Measurements from ENCODE around the gene MYO9B.

The MYO9B gene

DNA sequence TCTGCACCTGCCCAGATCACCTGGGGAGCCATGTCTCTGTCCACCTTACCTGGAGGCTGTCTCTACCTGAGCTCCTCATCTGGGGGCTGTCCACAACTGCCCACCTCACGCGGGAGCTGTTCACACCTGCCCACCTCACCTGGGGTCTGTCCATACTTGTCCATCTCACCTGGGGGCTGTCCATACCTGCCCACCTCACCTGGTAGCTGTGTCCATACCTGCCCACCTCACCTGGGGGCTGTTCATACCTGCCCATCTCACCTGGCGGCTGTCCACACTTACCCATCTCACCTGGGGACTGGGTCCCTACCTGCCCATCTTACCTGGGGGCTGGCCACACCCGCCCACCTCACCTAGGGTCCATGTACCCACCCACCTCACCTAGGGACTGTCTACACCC lies 38.9 kb upstream of the MYO9B start:
- in situ Hi-C loops (cut with MboI; ENCODE audit: low pct_unique_long_range_greater_than_20kb, low sequenced_read_pairs, unreplicated experiment), result no loop called here
- no peak for DNase-seq (ENCODE audit: low spot score)
- TF ChIP-seq, protein P1, sequence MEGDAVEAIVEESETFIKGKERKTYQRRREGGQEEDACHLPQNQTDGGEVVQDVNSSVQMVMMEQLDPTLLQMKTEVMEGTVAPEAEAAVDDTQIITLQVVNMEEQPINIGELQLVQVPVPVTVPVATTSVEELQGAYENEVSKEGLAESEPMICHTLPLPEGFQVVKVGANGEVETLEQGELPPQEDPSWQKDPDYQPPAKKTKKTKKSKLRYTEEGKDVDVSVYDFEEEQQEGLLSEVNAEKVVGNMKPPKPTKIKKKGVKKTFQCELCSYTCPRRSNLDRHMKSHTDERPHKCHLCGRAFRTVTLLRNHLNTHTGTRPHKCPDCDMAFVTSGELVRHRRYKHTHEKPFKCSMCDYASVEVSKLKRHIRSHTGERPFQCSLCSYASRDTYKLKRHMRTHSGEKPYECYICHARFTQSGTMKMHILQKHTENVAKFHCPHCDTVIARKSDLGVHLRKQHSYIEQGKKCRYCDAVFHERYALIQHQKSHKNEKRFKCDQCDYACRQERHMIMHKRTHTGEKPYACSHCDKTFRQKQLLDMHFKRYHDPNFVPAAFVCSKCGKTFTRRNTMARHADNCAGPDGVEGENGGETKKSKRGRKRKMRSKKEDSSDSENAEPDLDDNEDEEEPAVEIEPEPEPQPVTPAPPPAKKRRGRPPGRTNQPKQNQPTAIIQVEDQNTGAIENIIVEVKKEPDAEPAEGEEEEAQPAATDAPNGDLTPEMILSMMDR (IDR thresholded peaks at IDR 0.05; ENCODE audit: extremely low read depth, insufficient read depth, missing control alignments), result no peak

DNA sequence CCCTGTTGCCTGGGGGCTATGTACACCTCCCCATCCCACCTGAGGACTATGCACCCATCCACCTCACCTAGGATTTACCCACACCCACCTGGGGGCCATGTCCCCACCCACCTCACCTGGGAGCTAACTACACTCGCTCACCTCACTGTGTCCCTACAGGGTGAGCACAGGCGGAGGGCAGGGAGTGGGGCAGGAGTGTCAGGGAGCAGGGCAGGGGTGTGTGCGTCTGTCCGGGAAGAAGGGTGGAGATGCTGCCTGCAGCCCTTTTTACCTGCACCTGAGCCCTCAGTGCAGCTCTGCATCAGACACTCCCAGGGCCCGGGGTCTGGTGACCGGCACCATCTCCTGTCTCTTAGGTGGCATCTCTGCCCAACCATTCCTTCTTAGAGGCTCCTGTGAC lies 38.4 kb upstream of the MYO9B start:
- TF ChIP-seq, protein P1 (IDR thresholded peaks at IDR 0.05; ENCODE audit: extremely low read depth, insufficient read depth, missing control alignments), result no peak
- no peak for DNase-seq (ENCODE audit: low spot score)
- in situ Hi-C loops (cut with MboI; ENCODE audit: low pct_unique_long_range_greater_than_20kb, low sequenced_read_pairs, unreplicated experiment), result no loop called here

DNA sequence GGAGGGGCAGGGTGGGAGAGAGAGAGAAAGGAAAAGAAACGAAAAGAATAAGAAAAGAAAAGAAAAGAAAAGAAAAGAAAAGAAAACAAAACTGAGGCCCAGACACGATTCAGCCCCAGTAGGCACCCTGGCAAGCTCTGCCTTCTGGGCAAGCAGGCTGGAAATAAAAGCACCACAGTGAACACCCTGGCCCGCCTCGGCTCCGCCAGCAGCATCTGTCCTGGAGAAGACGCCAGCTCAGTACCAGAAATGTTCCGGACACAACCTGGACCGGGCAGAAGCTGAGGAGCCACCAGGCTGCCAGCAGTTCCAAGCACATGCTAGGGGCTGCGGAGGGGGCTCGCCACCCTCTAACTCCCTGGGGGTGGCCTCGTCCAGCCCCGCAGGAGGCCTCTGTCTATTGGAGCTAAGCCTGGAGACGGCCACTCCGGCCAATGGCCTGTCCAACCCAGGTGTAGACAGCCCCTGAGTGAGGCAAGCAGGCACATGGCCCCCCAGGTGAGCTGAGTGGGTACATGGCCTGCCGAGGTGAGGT lies 37.5 kb upstream of the MYO9B start:
- DNase-seq (ENCODE audit: low spot score), result no peak
- in situ Hi-C loops (cut with MboI; ENCODE audit: low pct_unique_long_range_greater_than_20kb, low sequenced_read_pairs, unreplicated experiment), result no loop called here
- TF ChIP-seq, protein P1 (IDR thresholded peaks at IDR 0.05; ENCODE audit: extremely low read depth, insufficient read depth, missing control alignments), result no peak

DNA sequence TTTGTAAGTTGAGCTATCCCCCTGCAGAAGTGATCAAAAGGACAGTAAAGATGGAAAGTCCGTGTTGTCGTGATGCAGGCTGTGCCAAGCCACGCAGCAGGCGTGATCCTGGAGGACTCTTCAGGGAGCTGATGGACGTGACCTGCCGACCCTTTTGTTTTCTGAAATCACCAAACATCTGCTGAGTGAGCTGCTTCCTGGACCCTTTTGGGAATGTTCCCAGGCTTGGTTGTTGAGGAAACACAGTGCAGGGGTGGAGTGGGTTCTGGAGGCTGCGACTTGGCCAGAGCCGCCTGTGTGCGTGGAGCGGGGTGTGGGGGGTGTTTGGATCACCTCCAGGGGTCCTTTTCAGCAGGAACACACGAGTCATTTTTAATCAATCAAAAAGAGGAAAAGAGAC lies 33.6 kb upstream of the MYO9B start:
- in situ Hi-C loops (cut with MboI; ENCODE audit: low pct_unique_long_range_greater_than_20kb, low sequenced_read_pairs, unreplicated experiment), result loop anchor here (10.0 kb wide), 1 partner anchor 277 kb away; no protein-coding TSS in a partner anchor
- TF ChIP-seq, protein P1 (IDR thresholded peaks at IDR 0.05; ENCODE audit: extremely low read depth, insufficient read depth, missing control alignments), result no peak

DNA sequence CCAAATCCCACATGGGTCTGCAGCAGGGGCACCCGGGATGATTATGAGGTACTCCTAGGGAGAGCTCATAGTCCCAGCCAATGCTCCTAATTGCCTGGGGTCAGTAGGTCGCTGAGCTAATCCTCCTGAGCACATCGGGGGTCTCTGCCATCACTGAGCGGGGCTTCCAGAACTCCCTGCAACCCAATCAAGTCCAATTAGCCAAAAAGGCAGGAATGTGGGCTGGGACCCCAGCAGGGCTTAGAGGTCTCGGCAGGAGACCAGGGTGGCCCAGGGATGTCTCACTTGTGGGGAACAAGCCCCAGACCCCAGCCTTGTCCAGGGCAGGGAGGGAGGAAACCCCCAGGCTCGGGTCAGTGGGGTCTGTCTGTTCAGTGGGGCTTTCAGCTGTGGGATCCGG lies 31.8 kb upstream of the MYO9B start:
- TF ChIP-seq, protein P1 (IDR thresholded peaks at IDR 0.05; ENCODE audit: extremely low read depth, insufficient read depth, missing control alignments), result no peak
- in situ Hi-C loops (cut with MboI; ENCODE audit: low pct_unique_long_range_greater_than_20kb, low sequenced_read_pairs, unreplicated experiment), result loop anchor here (10.0 kb wide), 1 partner anchor 279 kb away; no protein-coding TSS in a partner anchor
- no peak for DNase-seq (ENCODE audit: low spot score)

More for the DNA sequence above, 33.6 kb upstream of the MYO9B start:
- DNase-seq (ENCODE audit: low spot score), result no peak

DNA sequence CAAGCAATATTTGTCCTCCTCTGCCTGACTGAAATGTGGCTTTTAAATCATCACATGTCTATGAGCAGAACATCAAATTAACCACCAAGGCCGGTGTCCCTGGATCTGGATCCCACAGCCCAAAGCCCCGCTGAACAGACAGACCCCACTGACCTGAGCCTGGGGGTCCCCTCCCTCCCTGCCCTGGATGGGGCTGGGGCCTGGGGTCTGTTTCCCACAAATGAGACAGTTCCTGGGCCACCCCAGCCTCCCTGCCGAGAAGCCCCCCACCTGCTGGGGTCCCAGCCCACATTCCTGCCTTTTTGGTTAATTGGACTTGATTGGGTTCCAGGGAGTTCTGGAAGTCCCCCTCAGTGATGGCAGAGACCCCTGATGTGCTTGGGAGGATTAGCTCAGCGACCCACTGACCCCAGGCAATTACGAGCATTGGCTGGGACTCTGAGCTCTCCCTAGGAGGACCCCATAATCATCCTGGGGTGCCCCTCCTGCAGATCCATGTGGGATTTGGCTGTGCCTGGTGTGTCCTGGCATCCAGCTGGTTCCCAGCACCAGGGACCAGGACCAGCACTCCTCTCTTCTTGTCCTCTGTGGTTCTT lies 29.6 kb upstream of the MYO9B start:
- TF ChIP-seq, protein P1 (IDR thresholded peaks at IDR 0.05; ENCODE audit: extremely low read depth, insufficient read depth, missing control alignments), result no peak
- in situ Hi-C loops (cut with MboI; ENCODE audit: low pct_unique_long_range_greater_than_20kb, low sequenced_read_pairs, unreplicated experiment), result loop anchor here (10.0 kb wide), 1 partner anchor 281 kb away; no protein-coding TSS in a partner anchor
- DNase-seq (ENCODE audit: low spot score), result no peak
